Activated CD8-positive, alpha-beta memory T cell treated with anti-CD3 and anti-CD28 coated beads for 4 hours (primary cell): ENCODE results near the gene AGFG2.

Source experiments
- DNase-seq, 2 donors: peaks; one replicate each; pipeline ENCODE4 v3.0.0-alpha.2; 2020; ENCODE audit warnings: low read depth in 2 of 2

AGFG2 gene

DNA sequence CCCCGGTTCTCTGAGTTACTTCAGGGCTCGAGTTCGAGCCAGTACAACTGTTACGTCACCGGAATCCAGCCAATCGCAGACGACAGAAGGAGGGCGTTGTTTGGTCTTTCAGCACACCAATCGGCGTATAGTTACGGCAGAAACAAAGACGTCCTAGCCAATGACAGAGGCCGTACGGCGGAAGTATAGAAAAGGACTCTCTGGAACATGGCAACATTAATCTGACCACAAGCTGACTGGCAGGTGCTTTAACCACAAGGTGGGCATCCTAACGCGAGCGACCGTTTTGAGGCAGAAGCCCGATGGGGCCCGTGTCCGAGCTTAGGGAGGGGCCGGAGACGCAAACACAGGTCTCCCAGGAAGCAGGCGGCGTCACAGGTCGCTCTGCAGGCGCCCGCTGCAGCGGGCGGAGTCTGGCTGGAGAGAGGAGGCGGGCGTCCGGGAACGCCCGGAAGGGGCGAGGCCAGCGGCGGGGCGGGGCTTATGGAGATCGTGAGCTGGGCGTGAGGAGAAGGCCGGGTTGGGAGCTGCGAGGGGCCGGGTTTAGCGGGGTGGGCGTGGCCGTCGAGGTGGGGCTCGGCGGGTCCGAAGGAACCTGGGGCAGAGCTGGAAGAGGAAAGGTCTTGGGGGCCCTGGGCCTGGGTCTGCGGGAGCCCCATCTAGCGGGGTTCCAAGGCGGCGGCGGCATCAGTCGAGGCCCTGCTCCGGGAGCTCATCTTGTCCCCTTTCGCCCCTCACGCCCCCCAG, 73.2 kb downstream of the AGFG2 start, which contains the start of gene MOSPD3:
Gene MOSPD3 (plus strand): TSS at position 558 of the 747 bp plus-strand sequence. CDS start 252 bp downstream, outside the sequence.
- DNase-seq, result peak; percentile 94 to 95

DNA sequence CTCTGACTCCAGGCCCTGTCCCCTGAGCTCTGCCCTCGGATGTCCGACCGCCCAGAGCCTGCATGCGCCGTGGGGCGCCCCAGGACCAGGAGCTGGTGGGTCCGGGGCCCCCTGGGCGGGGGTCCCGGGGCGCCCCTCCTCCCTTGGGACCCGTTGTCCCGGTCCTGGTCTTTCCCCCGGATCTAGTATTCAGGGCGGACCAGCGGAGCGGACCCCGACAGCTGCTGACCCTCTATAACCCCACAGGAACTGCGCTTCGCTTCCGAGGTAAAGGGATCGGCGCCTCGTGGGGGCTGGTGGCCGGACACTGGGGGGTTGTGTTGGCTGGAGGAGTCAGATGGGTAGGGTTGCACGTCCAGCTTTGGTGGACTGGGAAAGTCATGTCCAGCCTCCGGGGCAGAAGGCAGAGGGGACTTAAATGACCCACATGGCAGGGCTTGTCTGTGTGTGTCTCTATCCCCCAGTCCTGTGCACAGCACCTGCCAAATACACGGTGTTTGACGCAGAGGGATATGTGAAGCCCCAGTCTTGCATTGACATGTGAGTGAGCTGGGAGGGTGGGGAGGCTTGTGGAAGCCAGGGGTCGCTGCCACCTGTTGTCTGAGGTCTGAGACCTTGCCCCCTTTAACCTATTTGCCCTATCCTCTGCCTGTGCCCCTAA, 73.9 kb downstream of the AGFG2 start:
- DNase-seq, result no peak

DNA sequence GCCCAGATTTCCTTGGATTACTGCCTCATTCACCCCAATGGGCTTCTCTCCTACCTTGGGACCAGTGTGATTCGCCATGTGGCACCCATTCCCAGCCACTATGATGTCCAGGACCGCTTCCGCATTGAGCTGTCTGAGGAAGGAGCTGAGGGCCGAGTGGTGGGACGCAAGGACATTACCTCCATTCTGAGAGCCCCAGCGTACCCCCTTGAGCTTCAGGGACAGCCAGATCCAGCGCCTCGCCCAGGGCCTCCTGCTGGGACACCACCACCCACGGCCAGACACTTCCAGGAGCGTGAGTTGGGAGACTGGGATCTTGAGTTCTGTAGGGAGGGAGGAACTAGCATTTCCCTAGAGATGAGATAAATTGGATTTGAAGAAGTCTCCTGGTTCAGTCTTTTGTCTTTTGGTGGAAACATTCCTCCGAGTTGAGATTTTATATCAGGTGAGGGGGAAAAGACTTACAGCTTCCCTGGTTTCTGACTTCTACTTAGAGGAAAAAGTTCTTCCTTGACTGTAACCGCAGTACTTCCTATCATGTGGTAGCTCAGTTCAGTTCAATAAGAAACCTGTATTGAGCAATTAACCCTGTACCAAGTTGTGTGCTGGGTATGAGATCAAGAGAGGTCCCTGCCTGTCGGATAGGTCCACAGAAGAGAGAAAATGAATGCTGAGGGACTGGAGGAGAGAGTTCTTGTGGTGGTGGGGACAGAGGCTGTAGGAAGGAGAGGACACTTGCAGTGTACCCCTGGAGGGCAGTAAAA, 74.6 kb downstream of the AGFG2 start:
- no peak for DNase-seq

DNA sequence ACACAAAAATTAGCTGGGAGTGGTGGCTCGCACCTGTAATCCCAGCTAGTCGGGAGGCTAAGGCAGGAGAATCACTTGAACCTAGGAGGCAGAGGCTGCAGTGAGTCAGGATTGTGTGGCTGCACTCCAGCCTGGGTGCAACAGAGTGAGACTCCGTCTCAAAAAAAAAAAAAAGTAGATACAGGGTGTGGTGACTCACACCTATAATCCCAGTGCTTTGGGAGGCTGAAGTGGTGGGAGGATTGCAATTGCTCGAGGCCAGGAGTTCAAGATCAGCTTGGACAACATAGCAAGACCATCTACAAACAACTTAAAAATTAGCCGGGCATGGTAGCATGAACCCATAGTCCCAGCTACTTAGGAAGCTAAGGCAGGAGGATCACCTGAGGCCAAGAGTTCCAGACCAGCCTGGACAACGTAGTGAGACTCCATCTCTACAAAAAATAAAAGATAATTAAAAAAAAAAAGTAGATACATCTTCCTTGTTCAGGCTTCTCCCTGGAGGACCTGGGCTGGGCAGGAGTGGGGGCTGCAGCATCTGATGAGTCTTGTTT, 75.4 kb downstream of the AGFG2 start:
- DNase-seq, result no peak
